Measurements from ENCODE around the gene ZFYVE16.

- TF ChIP-seq, protein P1, sequence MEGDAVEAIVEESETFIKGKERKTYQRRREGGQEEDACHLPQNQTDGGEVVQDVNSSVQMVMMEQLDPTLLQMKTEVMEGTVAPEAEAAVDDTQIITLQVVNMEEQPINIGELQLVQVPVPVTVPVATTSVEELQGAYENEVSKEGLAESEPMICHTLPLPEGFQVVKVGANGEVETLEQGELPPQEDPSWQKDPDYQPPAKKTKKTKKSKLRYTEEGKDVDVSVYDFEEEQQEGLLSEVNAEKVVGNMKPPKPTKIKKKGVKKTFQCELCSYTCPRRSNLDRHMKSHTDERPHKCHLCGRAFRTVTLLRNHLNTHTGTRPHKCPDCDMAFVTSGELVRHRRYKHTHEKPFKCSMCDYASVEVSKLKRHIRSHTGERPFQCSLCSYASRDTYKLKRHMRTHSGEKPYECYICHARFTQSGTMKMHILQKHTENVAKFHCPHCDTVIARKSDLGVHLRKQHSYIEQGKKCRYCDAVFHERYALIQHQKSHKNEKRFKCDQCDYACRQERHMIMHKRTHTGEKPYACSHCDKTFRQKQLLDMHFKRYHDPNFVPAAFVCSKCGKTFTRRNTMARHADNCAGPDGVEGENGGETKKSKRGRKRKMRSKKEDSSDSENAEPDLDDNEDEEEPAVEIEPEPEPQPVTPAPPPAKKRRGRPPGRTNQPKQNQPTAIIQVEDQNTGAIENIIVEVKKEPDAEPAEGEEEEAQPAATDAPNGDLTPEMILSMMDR (conservative IDR thresholded peaks at IDR 0.05; ENCODE audit: low read depth, low read length): no peak
- no peak for TF ChIP-seq EZH2 (IDR thresholded peaks at IDR 0.05; ENCODE audit: low read length, unreplicated experiment)
- no peak for TF ChIP-seq EZH2phosphoT487 (IDR thresholded peaks at IDR 0.05; ENCODE audit: borderline replicate concordance, low read length)
Observed at GRCh38 chr5:80382488-80382887, 25.4 kb upstream of the ZFYVE16 start.

Measured in PC-3 (cell line).